Ovary (tissue), 9 donors: Measurements from ENCODE around the gene HENMT1. TPM values are rescaled to one million over a fixed set of nuclear protein-coding genes. Genes with fewer than 3 reads are reported as not detected.
"Not testable (repeated sequence)": the region's sequence is repeated elsewhere in the genome, so short reads cannot be mapped to it uniquely, and the experiment has no call there.

Source experiments
- DNase-seq, 5 donors: peaks; one replicate each; pipeline ENCODE4 v3.0.0-alpha.2; 2019 to 2020
- H3K27ac ChIP-seq, 2 donors: fragments of 200-600 bp; one replicate each; pipeline versions ENCODE4 v1.5.1 to v1.8.0; 2019 to 2022
- H3K27me3 ChIP-seq: fragments of 200-600 bp; one replicate; pipeline ENCODE4 v1.8.0; 2022
- H3K36me3 ChIP-seq: fragments of 200-600 bp; sonication (generic); one replicate; pipeline ENCODE4 v1.5.1; 2019
- H3K4me1 ChIP-seq: one replicate; pipeline ENCODE4 v1.8.1; 2013; ENCODE audit warnings: mild to moderate bottlenecking, moderate library complexity; ENCODE audit not compliant: insufficient read depth
- H3K4me3 ChIP-seq: fragments of 200-600 bp; sonication (generic); one replicate; pipeline ENCODE4 v1.5.1; 2017
- H3K9me3 ChIP-seq, 2 donors: fragments of 200-600 bp in 1 of 2; sonication (generic) in 1 of 2; one replicate each; pipeline versions ENCODE4 v1.5.1 to v1.8.1; 2013 to 2019; ENCODE audit warnings: mild to moderate bottlenecking in 1 of 2, moderate library complexity in 1 of 2
- CTCF ChIP-seq, 3 donors: fragments of 450-650 bp in 2 of 3; fragments of 200-600 bp in 1 of 3; IDR thresholded peaks; one replicate each; pipeline versions ENCODE4 v1.5.1 to v1.8.0; 2016 to 2022; ENCODE audit warnings: antibody characterized with exemption in 3 of 3, mild to moderate bottlenecking in 1 of 3
- EP300 ChIP-seq: sonication (generic); formaldehyde crosslinking; IDR thresholded peaks from one replicate; pipeline ENCODE4 v1.6.1; 2017; ENCODE audit warnings: antibody characterized with exemption
- POLR2A ChIP-seq: fragments of 450-650 bp; IDR thresholded peaks from one replicate; pipeline ENCODE4 v1.6.1; 2017; ENCODE audit warnings: antibody characterized with exemption, mild to moderate bottlenecking, moderate library complexity
- WGBS, 3 donors: extraction: QIAGEN DNeasy Blood & Tissue Kit in 1 of 3; methylation state at CpG; one replicate each; pipeline versions ENCODE4 v1.1.5 to v1.1.7; 2013 to 2017; 5-methylcytosine and 5-hydroxymethylcytosine counted together
- intact Hi-C, 4 donors: fragments of 100-400 bp; cut with DNase I; formaldehyde crosslinking; loops; one replicate each; pipeline versions ENCODE4 v1.11.0 to v1.15.1; 2022 to 2023
- polyA plus RNA-seq, 2 donors: library from polyadenylated mRNA; stranded (reverse); fragments of 200-250 nt in 1 of 2; fragments of 350-450 nt in 1 of 2; fragmentation: Illumina TruSeq in 1 of 2; extraction: RNeasy Lipid Tissue Mini Kit (QIAGEN cat#74804) in 1 of 2; gene quantifications; one replicate each; pipeline ENCODE4 v1.2.3, GENCODE V29; 2013 to 2014
- total RNA-seq, 7 donors: library from RNA; depleted of rRNA in 2 of 7; stranded (reverse); fragments of >200 nt in 2 of 7; fragmentation: NEBNext Ultra II Directional in 3 of 7; extraction: Animal tissue kit (Norgen Biotek cat#: 25700) in 3 of 7; gene quantifications; one replicate each; pipeline versions ENCODE4 v1.1.0 to v1.2.4, GENCODE V29; 2016 to 2023
- donor health status: DM: no; HTN: no; CAD: no; lungs with moderate emphysema.
- donor health status: DM: no; HTN: no; CAD: no.
- donor health status: Bipolar disorder and iron deficiency.
- donor health status: DM: yes; HTN: yes; CAD: no.
- donor health status: DM: no; HTN: no; CAD: no.
- donor health status: DM: yes; HTN: yes; CAD: no.

Gene HENMT1
- total and polyA plus RNA-seq, 9 donors = 2.1 to 7.4 (median 4.2) TPM

GRCh38 chr1:108703939-108704338 is 43.0 kb upstream of the HENMT1 start:
- intact Hi-C loops = no loop called here
- H3K4me1 ChIP-seq = no peaks in the 10 kb centered on the region
- no peak for DNase-seq
- no peak overlapping the region for H3K27ac ChIP-seq
- H3K9me3 ChIP-seq = no peaks in the 10 kb centered on the region
- TF ChIP-seq POLR2A (no peak), EP300 (no peak), CTCF (IDR thresholded peaks at IDR 0.05) (no peak)
- no peak overlapping the region for H3K4me3 ChIP-seq
- WGBS, 3 donors = 72 to 81% (median 79%) methylated on average over 6 of the region's 6 CpGs
- H3K36me3 ChIP-seq = no peaks in the 10 kb centered on the region
- H3K27me3 ChIP-seq = no peaks in the 10 kb centered on the region

- H3K4me1 ChIP-seq, H3K36me3 ChIP-seq, H3K9me3 ChIP-seq, DNase-seq, H3K27me3 ChIP-seq, H3K4me3 ChIP-seq, intact Hi-C loops, H3K27ac ChIP-seq: not testable (repeated sequence)
- 87 to 97% (median 91%) methylated on average over 6 of the region's 6 CpGs for WGBS, 3 donors
These were observed 41.2 kb upstream of the HENMT1 start for GRCh38 chr1:108702109-108702508.

- DNase-seq = no peak
- Histone ChIP-seq H3K4me1 (no peaks in the 10 kb centered on the region), H3K4me3 (no peak overlapping the region), H3K9me3 (no peaks in the 10 kb centered on the region), H3K36me3 (no peaks in the 10 kb centered on the region), H3K27me3 (no peaks in the 10 kb centered on the region), H3K27ac (no peak overlapping the region)
- intact Hi-C loops = no loop called here
- TF ChIP-seq EP300 (no peak), POLR2A (no peak), CTCF (IDR thresholded peaks at IDR 0.05) (no peak)
- 76 to 77% (median 77%) methylated on average over 5 of the region's 5 CpGs for WGBS, 3 donors
These were observed 40.4 kb upstream of the HENMT1 start for GRCh38 chr1:108701176-108701849.

- Histone ChIP-seq H3K9me3 (no peaks in the 10 kb centered on the region), H3K4me3 (no peak overlapping the region), H3K27ac (no peak overlapping the region), H3K36me3 (no peaks in the 10 kb centered on the region), H3K27me3 (no peaks in the 10 kb centered on the region), H3K4me1 (no peaks in the 10 kb centered on the region)
- no peak for TF ChIP-seq POLR2A
- no peak for TF ChIP-seq EP300
- TF ChIP-seq CTCF (IDR thresholded peaks at IDR 0.05) = no peak
- WGBS, 3 donors = 89 to 90% (median 89%) methylated on average over 22 of the region's 22 CpGs
- no peak for DNase-seq
- intact Hi-C loops = loop anchor here in 2 of 4 donors (5.0 to 10.0 kb wide), 2 partner anchors 43 to 45 kb away; partner anchors contain the start of gene STXBP3 (in 1 of the 2)
These were observed 38.8 kb upstream of the HENMT1 start for GRCh38 chr1:108699375-108700332.
